Astrocyte of the spinal cord (primary cell): ENCODE data around the gene NUMBL.

ENCODE experiments used
- DNase-seq: peaks from one replicate; pipeline ENCODE4 v3.0.0; 2011; ENCODE audit warnings: low read depth, low spot score
- H3K4me3 ChIP-seq: 2 replicates; pipeline ENCODE4 v1.5.1; 2011; ENCODE audit warnings: low read depth, mild to moderate bottlenecking, low read length, moderate library complexity
- CTCF ChIP-seq: IDR thresholded peaks from 2 replicates; pipeline ENCODE4 v1.5.1; 2012; ENCODE audit warnings: low read depth, mild to moderate bottlenecking, low read length, inconsistent platforms
- in situ Hi-C: cut with HindIII; loops from 2 replicates; pipeline ENCODE4 v1.10.0; 2017; ENCODE audit warnings: low sequenced_read_pairs

Gene NUMBL

GRCh38 chr19:40667602-40668001, 22.8 kb downstream of the NUMBL start:
- no peak for TF ChIP-seq CTCF
- H3K4me3 ChIP-seq: no peak overlapping the region
- in situ Hi-C loops: no loop called here
- no peak for DNase-seq

GRCh38 chr19:40666803-40667438, 23.5 kb downstream of the NUMBL start:
- TF ChIP-seq CTCF: no peak
- H3K4me3 ChIP-seq: no peak overlapping the region
- no peak for DNase-seq
- in situ Hi-C loops: no loop called here

DNA sequence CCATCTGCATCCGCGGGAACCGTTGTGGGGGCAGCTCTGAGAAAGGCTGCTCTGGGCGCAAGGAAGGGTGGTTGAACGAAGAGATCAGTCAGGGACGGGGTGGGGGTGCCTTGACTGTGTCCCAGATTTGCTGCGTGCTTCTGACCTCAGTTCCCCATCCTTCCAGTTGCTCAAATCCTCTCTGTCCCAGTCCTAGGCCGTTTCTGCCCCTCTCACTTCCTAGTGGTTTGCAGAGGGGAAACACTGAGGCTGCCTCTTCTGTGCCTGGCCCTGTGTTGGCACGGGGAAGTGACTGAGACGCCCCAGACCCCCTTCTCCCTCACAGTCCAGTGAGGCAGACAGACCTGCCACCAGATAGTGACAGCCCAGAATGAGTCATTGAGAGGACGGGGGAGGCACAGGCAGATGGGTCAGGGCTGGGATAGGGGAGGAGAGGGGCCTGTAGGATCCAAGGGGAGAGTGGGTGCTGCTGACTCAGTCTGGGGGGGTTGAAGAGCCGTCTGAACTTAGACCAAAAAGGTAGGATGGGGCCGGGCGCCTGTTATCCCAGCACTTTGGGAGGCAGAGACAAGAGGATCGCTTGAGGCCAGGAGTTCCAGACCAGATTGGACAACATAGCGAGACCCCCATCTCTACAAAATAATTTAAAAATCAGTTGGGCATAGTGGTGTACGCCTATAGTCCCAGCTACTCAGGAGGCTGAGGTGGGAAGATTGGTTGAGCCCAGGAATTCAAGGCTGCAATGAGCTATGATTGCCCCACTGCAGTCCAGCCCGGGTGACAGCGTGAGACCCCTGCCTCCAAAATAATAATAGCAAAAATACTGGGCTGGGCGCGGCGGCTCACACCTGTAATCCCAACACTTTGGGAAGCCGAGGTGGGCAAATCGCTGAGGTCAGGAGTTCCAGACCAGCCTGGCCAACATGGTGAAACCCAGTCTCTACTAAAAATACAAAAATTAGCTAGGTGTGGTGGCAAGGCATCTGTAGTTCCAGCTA, 26.5 kb downstream of the NUMBL start:
- peak overlapping the region; percentile 51 for H3K4me3 ChIP-seq
- DNase-seq: no peak
- in situ Hi-C loops: no loop called here
- TF ChIP-seq CTCF: no peak

- in situ Hi-C loops: no loop called here
- peak; percentile 84 for DNase-seq
- peak overlapping the region; percentile 51 for H3K4me3 ChIP-seq
- TF ChIP-seq CTCF: peak; percentile 90
These were observed 27.3 kb downstream of the NUMBL start for GRCh38 chr19:40662925-40663694.

- no peak overlapping the region for H3K4me3 ChIP-seq
- DNase-seq: no peak
- in situ Hi-C loops: no loop called here
- no peak for TF ChIP-seq CTCF
These were observed 28.8 kb downstream of the NUMBL start for GRCh38 chr19:40661616-40662015.

- in situ Hi-C loops: no loop called here
- TF ChIP-seq CTCF: no peak
- no peak for DNase-seq
- H3K4me3 ChIP-seq: no peak overlapping the region
These were observed 30.9 kb downstream of the NUMBL start for GRCh38 chr19:40659566-40659965.
